Stimulated activated CD8-positive, alpha-beta memory T cell treated with anti-CD3 and anti-CD28 coated beads, Interleukin-15, amount 100 ng/mL, for 48 hours (primary cell): Measurements from ENCODE around the gene ZNF516.
A peak's percentile ranks its signal among the peaks of the same experiment; 100 is the strongest.

Experiments
- DNase-seq, 2 donors: peaks; one replicate each; pipeline ENCODE4 v3.0.0-alpha.2; 2020; ENCODE audit warnings: low read depth in 2 of 2

ZNF516 gene

DNA sequence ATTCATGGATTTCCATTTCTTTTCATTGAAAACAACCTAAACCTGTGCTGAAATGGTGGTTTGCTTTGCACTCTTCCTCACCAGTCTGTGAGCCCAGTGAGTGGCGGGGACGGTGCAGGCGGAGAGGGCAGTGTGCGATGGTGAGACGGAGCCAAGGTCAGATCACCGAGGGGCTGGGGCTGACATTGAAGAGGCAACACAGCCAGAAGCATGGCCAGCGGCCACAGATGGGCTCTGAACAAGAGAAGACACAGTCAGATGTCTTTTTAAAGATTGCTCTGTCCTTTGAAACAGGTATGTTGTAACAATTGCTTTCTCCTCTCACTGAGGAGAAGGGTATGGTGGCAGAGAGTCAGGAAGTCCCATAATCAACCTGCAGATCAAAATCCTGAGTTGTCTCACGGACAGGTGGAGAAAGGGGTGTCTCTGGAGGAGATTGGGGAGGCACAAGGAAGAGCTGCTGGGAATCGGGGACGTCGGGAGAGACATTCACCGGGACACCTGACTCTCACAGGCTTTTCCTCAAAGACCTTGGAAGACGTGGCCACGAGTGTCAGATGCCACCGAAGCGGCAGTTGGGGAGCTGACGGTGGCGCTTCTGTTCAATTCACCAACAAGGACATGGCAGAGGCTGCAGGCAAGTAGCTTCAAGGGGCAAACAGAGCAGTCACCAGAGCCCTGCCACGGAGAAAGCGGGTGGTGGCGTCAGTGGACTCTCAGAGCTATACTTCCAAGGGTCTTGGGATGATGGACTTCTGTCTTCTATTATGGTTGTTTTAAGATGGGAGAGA, 12.1 kb upstream of the ZNF516 start:
- DNase-seq: no peak

GRCh38 chr18:76506395-76506794, 11.4 kb upstream of the ZNF516 start:
- no peak for DNase-seq

- DNase-seq: no peak
Observed at GRCh38 chr18:76505614-76506013, 10.6 kb upstream of the ZNF516 start.

DNA sequence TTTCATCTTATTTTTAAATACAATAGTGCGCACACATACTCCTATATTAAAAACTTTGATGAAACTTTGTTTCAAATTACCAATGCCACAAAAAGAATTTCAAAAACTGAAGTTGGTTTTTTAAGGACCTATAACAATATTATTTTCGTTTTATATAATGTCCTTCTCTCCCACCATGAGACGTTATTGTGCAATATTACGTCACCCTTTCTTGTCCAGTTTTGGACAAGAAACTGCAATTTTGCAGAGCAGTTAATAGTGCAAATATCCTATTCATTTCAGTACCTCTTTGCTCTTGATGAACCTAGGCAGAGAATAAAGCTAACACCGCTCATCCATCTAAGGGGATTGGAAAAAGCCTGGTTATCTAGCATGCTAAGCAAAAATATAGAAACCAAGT, 9.7 kb upstream of the ZNF516 start:
- DNase-seq: no peak

- DNase-seq: no peak
Observed at GRCh38 chr18:76503649-76504386, 8.8 kb upstream of the ZNF516 start.

DNA sequence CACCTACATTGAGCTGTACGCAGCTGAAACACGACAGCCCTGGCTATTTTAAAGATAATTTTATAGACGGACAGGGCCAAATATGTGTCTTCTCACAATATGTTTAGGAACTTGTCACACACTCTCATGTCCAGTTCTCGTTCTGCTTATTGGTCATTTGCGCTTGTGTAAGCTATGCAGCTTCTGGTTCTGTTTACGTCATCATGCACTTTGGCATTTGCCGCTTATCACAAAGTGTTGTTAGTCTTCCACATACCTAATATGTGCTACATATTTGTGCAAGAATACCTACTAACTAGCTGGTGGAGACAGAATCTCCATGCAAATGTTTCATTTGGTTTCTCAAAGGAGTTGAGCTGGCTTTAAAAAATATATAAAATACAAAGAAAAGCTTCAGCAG, 7.5 kb upstream of the ZNF516 start:
- DNase-seq: no peak

GRCh38 chr18:76499637-76500340, 4.7 kb upstream of the ZNF516 start:
- no peak for DNase-seq

DNA sequence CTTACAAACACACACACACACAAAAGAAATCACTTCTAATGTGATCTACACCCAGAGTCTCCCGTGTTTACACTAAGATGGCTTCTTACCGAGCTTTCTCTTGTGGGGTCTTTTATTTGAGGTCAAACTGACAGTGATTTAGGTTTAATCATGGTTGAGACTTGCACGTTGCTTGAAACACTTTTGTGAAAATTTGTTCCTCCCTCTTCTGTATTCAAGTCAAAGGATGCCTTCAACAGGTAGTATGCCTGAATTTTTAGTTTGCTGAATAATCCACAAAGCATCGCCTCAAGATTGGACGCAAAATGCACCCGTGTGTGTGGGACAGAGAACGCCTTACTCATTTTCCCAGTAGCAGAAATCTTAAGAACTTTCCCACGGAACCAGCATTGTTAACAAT, 4.0 kb upstream of the ZNF516 start:
- no peak for DNase-seq

GRCh38 chr18:76498064-76498463, 3.0 kb upstream of the ZNF516 start:
- DNase-seq: no peak

DNA sequence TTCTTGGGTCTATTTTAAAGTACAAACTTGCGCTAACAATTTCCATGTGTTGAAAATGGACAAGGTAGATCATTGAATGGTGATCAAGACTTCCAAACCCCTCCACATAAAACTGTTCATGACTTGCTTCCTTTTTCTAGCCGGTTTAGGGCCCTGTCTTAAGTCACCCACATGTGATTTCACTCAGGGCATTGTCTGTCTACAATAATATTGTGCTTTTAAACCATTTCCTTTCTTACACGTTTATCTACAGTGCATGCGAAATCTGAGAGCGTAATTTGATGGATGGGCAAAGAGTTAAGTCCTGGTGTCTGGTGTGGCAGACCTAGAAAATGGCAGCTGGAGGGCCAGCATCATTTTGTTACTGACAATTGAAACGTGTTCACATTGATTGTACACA, 2.0 kb upstream of the ZNF516 start:
- DNase-seq: no peak

- no peak for DNase-seq
Observed at GRCh38 chr18:76496194-76496890, 1.3 kb upstream of the ZNF516 start.

GRCh38 chr18:76495435-76496193, 572 bp upstream of the ZNF516 start:
- DNase-seq: no peak

DNA sequence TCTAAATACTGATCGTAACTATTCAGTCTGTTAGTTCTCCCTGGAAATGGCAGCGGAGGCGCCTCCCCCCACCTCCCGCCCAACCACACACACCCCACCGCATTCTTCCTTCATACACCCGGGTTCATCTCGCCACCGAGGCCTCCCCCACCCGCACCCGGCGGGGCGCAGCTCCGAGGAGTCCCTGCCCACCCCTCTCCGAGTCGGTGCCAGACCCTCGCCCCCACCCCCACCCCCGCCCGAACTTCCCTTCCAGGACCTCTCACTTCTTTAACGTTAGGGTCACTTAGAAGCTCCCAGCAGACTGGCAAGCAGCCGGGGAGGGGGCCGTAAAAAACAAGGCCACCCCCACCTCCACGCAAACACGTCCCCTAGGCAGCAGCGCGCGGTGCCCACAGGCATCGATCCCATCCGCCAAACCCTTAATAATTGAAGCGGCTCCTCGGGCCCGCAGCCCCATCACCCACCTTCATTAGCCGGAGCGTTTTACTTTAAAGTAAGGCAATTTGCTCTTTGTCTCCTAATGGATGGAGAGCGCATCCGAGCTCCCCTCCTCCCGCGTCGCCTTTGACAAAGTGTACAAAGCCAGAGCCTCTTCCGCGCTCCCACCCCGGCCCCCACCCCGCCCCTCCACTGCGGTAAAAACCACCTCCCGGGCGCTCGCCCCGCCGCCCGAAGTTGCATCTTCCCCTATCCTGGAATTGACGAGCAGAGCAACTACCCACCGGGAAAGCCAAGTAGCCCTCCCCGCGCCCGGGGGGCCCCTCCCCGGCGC, 624 bp downstream of the ZNF516 start:
- no peak for DNase-seq

- no peak for DNase-seq
Observed at GRCh38 chr18:76493213-76494161, 1.6 kb downstream of the ZNF516 start.

GRCh38 chr18:76492669-76493212, 2.3 kb downstream of the ZNF516 start:
- DNase-seq: peak; percentile 97

GRCh38 chr18:76491776-76492668, 3.0 kb downstream of the ZNF516 start:
- DNase-seq: no peak

GRCh38 chr18:76491473-76491775, 3.6 kb downstream of the ZNF516 start:
- DNase-seq: no peak
